ENCODE measurements around the gene USP13. TPM values are rescaled to one million over a fixed set of nuclear protein-coding genes. Genes with fewer than 3 reads are reported as not detected.

Gene USP13
- total RNA-seq, 1 donor from 2014 or later = 13.9 TPM

GRCh38 chr3:179730506-179730905 lies 77.7 kb downstream of the USP13 start:
- TF ChIP-seq, protein P1, sequence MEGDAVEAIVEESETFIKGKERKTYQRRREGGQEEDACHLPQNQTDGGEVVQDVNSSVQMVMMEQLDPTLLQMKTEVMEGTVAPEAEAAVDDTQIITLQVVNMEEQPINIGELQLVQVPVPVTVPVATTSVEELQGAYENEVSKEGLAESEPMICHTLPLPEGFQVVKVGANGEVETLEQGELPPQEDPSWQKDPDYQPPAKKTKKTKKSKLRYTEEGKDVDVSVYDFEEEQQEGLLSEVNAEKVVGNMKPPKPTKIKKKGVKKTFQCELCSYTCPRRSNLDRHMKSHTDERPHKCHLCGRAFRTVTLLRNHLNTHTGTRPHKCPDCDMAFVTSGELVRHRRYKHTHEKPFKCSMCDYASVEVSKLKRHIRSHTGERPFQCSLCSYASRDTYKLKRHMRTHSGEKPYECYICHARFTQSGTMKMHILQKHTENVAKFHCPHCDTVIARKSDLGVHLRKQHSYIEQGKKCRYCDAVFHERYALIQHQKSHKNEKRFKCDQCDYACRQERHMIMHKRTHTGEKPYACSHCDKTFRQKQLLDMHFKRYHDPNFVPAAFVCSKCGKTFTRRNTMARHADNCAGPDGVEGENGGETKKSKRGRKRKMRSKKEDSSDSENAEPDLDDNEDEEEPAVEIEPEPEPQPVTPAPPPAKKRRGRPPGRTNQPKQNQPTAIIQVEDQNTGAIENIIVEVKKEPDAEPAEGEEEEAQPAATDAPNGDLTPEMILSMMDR (IDR thresholded peaks at IDR 0.05) = no peak
- intact Hi-C loops (cut with DNase I) = no loop called here
- no peak for ATAC-seq
- Histone ChIP-seq H3K27me3 (ENCODE audit: low read depth) (no peaks in the 10 kb centered on the region), H3K36me3 (peaks cover 17% of the 10 kb centered on the region), H3K4me3 (no peak overlapping the region), H3K9me3 (no peaks in the 10 kb centered on the region), H3K27ac (peak overlapping the region; percentile 67), H3K4me1 (no peaks in the 10 kb centered on the region)
- DNase-seq = no peak

DNA sequence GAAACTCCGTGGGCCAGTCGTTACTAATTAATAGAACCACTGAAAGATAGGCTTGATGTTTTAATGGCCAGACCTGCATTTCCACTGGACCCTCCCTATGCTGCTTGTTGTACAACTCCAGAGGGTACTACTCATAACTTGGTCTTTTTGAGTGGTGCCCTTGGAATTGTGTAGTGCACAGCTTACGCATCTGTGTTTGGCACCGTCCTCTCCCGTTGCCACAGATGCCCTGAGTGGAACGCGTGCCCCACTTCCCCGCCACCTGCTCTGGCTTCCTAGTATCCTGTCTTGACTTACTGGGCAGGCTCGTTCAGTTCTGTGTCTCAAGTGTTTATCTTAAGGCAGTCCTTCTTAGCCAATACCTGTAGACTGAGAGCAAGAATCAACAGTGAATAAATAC lies 78.7 kb downstream of the USP13 start:
- TF ChIP-seq, protein P1 (IDR thresholded peaks at IDR 0.05) = no peak
- Histone ChIP-seq H3K27ac (peak overlapping the region; percentile 67), H3K4me3 (no peak overlapping the region), H3K9me3 (no peaks in the 10 kb centered on the region), H3K27me3 (ENCODE audit: low read depth) (no peaks in the 10 kb centered on the region), H3K36me3 (peaks cover 17% of the 10 kb centered on the region), H3K4me1 (no peaks in the 10 kb centered on the region)
- DNase-seq = peak; percentile 89
- peak; percentile 94 to 96 for ATAC-seq
- intact Hi-C loops (cut with DNase I) = no loop called here

GRCh38 chr3:179732661-179733348 lies 80.0 kb downstream of the USP13 start:
- H3K27ac ChIP-seq = peak overlapping the region; percentile 67
- peak; percentile 61 for DNase-seq

GRCh38 chr3:179733797-179734196 lies 81.0 kb downstream of the USP13 start:
- Histone ChIP-seq H3K4me1 (no peaks in the 10 kb centered on the region), H3K27me3 (ENCODE audit: low read depth) (no peaks in the 10 kb centered on the region), H3K36me3 (peaks cover 17% of the 10 kb centered on the region), H3K27ac (no peak overlapping the region), H3K4me3 (no peak overlapping the region), H3K9me3 (no peaks in the 10 kb centered on the region)
- intact Hi-C loops (cut with DNase I) = no loop called here
- DNase-seq (no peak), ATAC-seq (no peak)
- TF ChIP-seq, protein P1 (IDR thresholded peaks at IDR 0.05) = no peak

More at GRCh38 chr3:179732661-179733348, 80.0 kb downstream of the USP13 start:
- Histone ChIP-seq H3K9me3 (no peaks in the 10 kb centered on the region), H3K36me3 (peaks cover 17% of the 10 kb centered on the region), H3K4me1 (no peaks in the 10 kb centered on the region), H3K27me3 (ENCODE audit: low read depth) (no peaks in the 10 kb centered on the region), H3K4me3 (no peak overlapping the region)
- intact Hi-C loops (cut with DNase I) = no loop called here
- TF ChIP-seq, protein P1 (IDR thresholded peaks at IDR 0.05) = no peak
- peak; percentile 31 to 54 for ATAC-seq

DNA sequence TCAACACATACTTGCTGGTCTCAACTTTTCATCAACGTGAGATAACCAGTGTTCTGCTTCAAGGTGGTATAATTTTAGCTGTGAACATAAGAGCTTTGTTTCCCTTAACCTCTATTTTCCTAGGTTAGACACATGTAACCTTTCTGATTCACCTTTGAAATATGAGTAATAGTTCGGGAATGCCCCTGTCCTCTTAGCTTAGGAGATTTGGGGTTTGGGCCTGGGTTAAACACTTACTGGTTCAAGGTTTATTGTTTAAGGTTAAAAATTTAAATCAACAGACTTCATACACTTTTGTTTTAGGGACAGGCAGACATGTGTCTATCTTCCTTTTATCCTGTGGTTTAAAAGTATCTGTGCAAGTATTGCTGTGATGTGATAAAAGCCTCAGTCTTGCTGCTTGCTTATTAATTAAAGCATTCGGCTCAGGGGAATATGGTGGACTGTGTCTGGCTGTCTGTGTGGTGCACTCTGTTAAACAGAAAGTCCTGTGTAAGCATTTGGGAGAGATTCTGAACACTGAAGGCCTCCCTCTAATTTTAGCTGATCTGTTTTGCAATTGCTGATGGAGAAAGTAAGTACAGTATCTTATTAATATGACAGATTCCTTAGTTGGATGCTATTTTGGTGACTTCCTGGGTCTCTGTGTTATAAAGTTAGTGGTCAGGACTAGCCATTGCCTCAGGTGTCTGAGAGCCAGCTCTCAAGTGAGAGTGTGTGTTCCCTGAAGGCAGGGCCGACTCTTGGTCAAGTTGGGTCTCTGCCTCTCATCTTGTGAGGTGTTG lies 81.8 kb downstream of the USP13 start:
- ATAC-seq = no peak
- peaks cover 17% of the 10 kb centered on the region for H3K36me3 ChIP-seq
- intact Hi-C loops (cut with DNase I) = no loop called here
- no peaks in the 10 kb centered on the region for H3K4me1 ChIP-seq
- no peaks in the 10 kb centered on the region for H3K9me3 ChIP-seq
- no peak overlapping the region for H3K27ac ChIP-seq
- TF ChIP-seq, protein P1 (IDR thresholded peaks at IDR 0.05) = no peak
- no peak for DNase-seq
- no peak overlapping the region for H3K4me3 ChIP-seq
- H3K27me3 ChIP-seq (ENCODE audit: low read depth) = no peaks in the 10 kb centered on the region
